ENCODE data around the gene SEMG1. TPM values are rescaled to one million over a fixed set of nuclear protein-coding genes. Genes with fewer than 3 reads are reported as not detected.

SEMG1 gene, protein sequence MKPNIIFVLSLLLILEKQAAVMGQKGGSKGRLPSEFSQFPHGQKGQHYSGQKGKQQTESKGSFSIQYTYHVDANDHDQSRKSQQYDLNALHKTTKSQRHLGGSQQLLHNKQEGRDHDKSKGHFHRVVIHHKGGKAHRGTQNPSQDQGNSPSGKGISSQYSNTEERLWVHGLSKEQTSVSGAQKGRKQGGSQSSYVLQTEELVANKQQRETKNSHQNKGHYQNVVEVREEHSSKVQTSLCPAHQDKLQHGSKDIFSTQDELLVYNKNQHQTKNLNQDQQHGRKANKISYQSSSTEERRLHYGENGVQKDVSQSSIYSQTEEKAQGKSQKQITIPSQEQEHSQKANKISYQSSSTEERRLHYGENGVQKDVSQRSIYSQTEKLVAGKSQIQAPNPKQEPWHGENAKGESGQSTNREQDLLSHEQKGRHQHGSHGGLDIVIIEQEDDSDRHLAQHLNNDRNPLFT
- not detected for polyA plus RNA-seq (ENCODE audit: insufficient read length in 4 of 4)

DNA sequence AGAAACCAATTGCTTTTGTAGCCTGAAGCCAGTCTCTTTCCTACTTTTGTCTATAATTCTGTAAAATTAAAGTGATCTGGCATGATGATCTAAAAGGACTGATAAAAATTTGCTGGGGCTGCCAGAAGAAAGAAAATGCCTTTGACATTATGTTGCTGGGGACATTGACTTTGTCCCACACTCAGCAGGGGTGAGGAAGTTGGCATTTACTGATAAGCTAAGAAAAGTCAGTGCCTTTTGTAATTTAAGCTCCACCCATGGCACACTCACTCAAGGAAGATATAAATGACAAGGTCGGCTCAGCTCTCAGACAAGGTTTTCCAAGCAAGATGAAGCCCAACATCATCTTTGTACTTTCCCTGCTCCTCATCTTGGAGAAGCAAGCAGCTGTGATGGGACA, at the start of gene SEMG1:
TSS of gene SEMG1 (plus strand) at position 309 of the 400 bp plus-strand sequence. CDS start at position 330, 21 bp downstream.
- DNase-seq (ENCODE audit: low read depth in 4 of 4, low spot score in 3 of 4) = no peak

DNA sequence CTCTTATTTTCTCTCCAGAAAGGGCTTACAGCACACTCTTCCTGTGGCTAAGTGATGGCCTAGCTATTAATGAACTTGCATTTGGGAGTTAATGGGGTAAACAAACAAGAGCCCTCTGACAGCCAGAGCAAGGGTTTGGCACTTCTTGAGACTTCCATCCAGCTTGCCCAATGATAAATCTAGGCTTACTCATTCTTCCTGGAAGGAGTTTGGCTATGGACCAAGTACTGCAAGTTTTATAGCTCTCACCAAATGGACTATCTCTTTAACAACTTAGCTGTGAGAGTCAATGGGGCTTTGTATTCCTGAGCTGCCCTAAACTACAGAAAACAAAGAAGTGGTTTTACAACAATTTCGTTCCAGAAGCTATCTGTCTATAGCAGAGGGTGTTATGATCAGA, 48.9 kb upstream of the SEMG1 start:
- DNase-seq (ENCODE audit: low read depth in 4 of 4, low spot score in 3 of 4) = no peak

DNA sequence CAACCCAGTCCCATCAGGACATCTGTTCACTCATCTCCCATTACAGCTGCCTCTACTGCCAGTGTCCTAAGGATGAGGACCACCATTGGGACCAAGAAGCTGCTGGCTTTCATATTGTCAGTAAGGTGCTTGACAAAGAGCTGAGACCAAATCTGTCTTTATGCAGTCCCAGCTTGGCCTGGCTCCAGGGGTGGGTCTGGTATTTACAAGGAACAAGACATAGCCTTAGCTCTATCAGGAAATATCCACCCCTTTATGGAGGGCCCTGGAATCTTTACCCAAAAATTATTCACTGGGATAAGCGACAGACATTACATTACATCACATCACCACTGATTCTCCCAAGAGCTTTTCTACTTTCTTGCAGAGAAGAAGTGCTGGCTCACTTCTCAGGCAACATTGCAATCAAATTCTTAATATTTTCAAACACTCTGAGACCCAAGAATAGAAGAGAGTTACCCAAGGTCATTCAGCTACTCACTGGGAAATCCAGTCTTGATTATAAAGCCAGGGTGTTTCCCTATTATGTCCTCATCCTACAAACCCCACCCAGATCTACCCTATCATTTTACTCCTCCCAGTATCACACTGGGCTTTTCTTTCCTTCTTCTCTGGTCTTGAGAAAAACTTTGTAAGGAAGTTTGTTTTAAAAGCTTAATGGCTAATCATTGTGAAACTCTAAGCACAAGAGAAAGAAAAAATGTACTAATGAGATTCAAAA, 43.6 kb upstream of the SEMG1 start:
- DNase-seq (ENCODE audit: low read depth in 4 of 4, low spot score in 3 of 4) = no peak

DNA sequence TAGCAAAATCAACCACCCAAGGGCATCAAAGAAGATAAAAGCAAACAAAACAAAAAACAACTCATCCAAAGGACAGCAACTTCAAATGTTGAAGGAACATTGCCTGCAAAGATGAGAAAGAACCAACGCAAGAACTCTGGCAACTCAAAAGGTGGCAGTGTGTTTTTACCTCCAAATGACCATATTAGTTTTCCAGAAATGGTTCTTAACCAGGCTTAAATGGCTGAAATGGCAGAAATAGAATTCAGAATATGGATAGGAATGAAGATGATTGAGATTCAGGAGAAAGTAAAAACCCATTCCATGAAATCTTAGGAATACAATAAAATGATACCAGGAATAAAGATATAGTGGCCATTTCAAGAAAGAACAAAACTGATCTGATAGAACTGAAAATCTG, 41.9 kb upstream of the SEMG1 start:
- DNase-seq (ENCODE audit: low read depth in 4 of 4, low spot score in 3 of 4) = no peak

DNA sequence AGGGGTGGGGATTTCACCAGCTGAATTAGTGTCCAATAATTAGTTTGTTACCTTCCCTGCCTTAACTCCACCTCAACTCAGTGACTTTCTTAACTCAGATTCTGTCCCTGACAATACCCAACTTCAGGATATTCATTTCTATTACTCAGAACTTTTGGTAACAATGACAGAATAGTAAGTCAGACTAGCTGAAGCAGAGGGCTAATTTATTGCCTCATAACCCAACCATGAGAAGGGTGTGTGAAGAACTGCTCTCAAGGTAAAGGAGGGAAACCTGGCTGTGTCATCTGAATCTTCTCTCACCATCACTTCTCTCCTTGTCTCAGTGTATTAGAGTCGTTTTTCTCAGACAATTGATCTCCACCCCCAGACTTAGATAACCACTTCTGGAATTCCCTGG, 33.3 kb upstream of the SEMG1 start:
- DNase-seq (ENCODE audit: low read depth in 4 of 4, low spot score in 3 of 4) = no peak

DNA sequence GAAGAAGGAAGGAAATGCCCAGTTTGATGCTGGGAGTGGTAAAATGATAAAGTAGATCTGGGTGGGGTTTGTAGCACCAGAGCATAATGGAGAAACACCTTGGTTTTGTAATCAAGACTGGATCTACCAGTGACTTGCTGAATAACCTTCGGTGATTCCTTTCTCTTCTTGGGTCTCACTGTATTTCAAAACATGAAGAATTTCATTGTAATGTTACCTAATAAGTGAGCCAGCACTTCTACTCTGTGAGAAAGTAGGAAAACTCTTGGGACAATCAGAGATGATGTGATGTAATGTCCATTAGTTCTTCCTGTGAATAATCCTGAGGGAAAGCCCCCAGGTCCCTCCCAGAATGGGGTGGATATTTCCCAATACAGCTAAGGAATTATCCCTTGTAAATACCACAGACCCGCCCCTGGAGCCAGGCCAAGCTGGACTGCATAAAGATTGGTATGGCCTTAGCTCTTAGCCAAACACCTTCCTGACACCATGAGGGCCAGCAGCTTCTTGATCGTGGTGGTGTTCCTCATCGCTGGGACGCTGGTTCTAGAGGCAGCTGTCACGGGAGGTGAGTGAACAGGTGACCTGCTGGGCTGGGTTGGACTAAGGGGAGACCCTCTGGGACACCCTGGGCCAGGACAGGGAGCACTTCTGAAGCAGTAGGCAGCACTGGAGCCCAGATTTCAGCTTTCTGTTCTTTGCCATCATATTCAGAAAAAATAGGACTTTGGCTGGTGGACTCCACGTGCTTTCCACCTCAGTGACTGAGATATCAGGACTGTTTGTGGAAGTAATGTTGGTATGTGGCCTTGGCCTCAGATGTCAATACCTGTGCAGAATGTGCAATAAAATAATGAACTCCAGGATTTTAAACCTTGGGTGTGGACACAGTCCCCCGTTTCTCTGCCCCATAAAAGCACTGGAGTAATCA, 32.1 kb upstream of the SEMG1 start, which contains the start of gene PI3:
TSS of gene PI3 (plus strand) at position 469 of the 931 bp plus-strand sequence. CDS start at position 490, 21 bp downstream.
- no peak for DNase-seq (ENCODE audit: low read depth in 4 of 4, low spot score in 3 of 4)

DNA sequence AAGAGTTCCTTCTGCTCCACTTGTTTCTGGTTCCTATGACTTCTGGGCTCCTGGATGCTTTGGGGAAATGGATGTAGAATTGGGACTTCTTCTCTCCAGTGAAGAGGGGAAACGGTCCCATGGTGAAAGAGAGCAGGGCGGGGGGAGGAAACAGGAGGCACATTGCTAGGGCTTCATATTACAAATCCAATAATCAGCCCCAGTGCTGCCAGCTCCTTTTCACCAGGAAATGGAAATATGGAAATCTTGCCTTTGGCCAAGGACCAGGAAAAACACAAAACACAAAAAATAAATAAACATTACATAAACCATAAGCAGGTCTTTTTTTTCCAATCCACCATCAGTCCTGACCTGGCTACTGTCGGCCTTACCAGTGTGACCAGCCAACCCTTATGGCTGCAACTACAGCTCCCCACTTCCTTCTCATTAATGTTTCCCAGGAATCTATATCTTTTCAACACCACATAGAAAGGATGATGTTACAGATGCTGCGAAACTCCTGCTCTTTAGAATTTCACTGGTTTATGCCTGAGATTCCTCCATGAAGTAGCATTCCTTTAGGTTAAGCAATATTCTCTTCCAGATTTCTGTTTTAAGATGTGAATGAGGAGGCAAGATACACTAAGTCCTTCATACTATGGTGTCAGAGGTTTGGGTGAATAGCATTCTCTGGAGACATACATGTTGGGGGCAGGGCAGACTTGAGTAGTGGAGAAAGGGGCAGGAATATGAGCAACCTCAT, 30.1 kb upstream of the SEMG1 start:
- DNase-seq (ENCODE audit: low read depth in 4 of 4, low spot score in 3 of 4) = no peak

DNA sequence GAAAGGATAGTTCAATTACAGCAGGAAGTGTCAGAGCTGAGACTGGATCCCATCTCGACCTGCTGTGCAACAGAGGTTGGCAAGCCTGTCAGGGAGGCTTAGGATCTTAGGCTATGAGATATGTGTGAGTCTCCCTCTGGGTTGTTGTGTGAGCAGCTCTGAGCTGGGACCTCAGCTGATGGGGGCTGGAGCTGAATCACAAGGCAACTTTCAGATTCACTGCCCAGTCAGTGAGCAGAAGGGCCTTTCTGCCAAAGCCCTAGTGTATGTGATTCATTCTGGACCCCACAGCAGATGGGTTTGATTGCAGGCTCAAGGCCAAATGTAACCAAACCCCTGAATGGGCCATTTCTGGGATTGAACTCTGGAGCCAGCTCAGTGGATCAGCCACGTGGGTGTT, 27.7 kb upstream of the SEMG1 start:
- DNase-seq (ENCODE audit: low read depth in 4 of 4, low spot score in 3 of 4) = no peak

DNA sequence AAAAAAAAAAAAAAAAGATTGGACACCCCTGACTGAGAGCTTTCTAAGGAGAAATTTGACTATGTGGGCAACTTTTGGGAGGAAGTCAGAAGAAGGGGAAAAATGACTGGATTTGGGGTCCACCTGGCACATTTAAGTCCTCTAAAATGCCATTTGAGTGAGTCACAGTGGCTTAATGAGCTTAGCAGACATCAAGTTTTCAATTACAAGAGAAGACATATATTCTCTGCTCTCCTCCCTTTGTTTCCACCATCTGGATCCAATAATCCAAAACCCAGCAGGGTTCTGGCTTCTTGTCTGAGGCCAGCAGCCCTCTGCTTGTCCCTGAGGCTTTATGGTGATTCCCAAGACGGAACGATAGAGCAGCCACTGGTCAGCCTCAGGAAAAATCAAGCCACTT, 25.2 kb upstream of the SEMG1 start:
- no peak for DNase-seq (ENCODE audit: low read depth in 4 of 4, low spot score in 3 of 4)

DNA sequence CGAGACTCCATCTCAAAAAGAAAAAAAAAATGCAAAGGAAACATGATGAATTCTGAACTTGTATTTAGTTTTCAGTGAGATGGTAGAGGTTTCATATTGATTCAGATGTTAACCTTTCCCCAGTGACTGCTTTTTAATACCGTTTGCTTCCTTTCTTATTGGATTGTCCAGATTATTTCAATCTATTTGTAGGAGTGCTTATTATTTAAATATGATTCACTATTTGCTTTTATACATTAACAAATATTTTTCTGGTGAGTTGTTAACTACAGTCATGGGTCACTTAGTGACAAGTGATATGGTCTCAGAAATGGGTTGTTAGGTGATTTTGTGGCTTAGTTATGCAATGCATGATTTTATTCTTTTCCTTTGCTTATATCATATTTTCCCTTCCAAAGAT, 23.7 kb upstream of the SEMG1 start:
- DNase-seq (ENCODE audit: low read depth in 4 of 4, low spot score in 3 of 4) = no peak

DNA sequence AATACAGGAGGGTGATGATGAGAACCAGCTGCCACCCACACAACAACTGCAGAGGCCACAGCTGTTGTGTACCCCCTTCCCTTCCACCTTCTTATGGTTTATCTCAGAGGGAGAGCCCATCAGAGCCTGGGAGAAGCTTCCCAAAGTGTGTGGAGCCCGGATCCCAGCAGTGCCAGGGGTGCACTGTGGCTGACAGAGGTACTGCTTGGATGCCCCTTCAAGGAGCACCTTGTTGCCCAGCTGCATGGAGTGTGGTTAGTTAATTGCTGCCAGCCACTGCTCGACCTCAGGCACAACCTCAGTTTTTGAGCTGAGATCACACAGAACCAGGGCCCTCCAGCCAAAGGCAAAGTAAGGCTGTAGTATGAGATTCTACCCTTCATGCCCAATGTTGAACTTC, 19.1 kb upstream of the SEMG1 start:
- no peak for DNase-seq (ENCODE audit: low read depth in 4 of 4, low spot score in 3 of 4)

DNA sequence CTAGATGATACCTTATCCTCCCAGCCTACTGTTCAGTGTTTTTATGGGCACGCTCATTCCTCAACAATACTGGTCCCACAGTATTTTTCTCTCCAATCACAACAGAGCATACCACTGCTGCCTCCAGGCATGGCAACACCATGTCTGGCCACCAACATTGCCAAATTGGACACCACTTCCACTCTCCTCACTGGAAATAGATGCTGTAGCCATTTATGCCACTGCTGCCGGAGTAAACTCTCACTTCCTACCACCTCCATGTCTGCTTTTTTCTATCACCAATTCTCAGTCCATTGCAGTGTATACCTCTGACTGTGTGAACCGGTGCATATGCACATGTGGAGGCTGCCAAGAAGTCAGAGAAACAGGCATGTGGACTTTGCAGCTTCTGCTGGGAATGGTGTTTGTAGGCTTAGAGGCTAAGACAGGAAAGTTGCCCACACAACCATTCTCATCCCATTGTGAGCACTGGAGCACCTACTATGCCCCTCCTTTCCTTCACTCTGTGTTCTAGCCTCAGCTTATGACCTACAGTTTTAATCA, 17.7 kb upstream of the SEMG1 start:
- DNase-seq (ENCODE audit: low read depth in 4 of 4, low spot score in 3 of 4) = no peak

DNA sequence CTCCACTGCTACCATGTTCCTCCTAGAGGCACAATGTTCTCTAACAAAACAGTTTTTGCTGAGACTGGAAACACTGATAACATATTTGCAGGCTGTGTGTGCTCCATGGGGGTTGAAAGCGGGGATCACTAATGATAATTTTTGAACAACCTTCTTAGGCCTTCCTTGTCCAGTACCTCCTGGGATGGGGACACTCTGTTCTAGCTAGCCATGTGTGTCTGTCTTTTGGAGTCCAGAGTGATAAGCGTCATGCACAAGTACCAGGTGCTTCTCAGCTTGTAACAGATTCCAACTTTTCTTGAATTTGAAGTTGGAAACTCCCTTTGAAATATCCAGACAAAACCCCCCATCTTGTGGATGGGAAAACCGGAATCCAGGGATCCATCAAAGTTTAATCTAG, 17.0 kb upstream of the SEMG1 start:
- DNase-seq (ENCODE audit: low read depth in 4 of 4, low spot score in 3 of 4) = no peak

DNA sequence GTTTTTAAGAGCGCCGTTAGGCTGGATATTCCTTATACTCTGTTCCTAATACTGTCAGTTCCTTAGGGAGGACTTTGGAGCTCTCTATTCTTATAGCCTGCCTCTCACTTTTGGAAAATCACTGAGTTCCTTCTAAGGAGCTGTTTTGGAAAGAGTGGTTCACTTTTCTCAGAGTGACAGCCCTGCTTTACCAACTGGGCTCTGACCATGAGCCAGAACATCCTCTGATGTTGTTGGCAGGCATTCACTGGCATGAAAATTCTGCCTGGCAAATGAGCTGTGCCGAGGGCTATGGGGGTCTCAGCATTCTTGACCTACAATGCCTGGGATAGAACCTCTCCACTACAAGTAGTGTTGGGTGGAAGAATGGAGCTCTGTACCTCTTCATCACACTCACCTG, 14.9 kb upstream of the SEMG1 start:
- no peak for DNase-seq (ENCODE audit: low read depth in 4 of 4, low spot score in 3 of 4)

DNA sequence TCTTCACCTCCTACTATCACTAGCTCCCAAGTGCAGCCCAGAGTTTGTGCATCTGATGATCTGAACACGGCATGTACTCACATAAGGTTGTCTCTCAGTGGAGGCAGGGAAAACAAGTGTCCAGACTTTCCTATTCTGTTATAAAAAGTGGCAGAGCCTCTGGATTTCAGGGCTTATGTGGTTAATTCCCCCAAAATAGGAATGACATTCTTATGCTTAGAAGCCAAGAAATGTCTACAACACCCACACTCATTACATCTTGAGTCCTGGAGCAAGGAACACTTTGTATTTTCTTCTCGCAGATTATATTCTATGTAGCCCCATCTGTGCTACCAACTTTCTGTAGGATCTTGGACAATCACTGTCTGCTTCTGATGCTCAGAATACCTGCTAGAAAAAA, 13.5 kb upstream of the SEMG1 start:
- DNase-seq (ENCODE audit: low read depth in 4 of 4, low spot score in 3 of 4) = no peak

DNA sequence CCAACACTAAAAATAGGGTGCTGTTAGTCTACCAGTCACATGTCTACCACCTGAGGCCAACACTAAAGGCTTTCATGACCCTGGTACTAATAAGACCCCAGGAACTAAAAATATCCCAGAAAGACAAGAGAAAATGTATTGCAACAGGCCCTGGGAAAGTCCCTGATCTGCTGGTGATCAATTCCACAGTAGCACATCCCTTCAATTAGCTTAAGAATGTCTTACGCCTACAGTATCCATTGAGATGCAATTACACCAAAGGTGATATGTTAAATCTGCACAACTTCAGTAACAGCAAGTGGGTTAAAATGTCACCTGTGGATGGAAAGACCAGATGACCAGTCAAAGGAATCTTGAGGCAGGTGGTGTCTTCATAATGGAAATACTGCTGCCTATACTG, 3.1 kb downstream of the SEMG1 start:
- DNase-seq (ENCODE audit: low read depth in 4 of 4, low spot score in 3 of 4) = no peak

DNA sequence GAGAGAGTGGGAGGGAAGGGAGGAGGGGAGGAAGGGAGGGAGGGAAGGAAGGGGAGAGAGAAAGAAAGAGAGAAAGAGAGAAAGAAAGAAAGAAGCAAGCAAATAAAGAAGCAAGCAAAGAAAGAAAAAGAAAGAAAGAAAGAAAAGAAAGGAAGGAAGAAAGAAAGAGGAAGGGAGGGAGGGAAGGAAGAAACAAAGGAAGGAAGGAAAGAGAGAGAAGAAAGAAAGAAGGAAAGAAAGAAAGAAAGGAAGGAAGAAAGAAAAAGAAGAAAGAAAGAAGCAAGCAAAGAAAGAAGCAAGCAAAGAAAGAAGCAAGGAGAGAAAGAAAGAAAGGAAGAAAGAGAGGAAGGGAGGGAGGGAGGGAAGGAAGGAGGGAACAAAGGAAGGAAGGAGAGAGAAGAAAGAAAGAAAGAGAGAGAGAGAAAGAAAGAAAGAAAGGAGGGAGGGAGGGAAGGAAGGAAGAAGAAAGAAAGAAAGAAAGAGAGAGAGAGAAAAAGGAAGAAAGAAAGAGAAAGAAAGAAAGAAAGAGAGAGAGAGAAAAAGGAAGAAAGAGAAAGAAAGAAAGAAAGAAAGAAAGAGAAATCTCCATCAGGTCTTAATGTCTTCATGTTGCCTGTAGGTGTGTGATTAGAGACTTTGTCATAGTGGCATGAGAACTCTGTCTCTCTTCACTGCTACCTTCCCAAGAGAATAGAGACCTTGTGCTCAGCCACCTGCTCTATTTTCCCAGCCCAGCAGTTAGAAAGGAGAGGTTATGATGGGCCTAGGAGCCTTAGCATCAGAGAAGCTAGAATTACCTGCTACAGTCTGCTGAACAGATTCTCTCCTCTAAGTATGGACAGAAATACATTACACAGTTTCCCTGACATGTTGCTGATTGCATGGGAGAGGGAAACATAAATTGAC, 5.0 kb downstream of the SEMG1 start:
- no peak for DNase-seq (ENCODE audit: low read depth in 4 of 4, low spot score in 3 of 4)

DNA sequence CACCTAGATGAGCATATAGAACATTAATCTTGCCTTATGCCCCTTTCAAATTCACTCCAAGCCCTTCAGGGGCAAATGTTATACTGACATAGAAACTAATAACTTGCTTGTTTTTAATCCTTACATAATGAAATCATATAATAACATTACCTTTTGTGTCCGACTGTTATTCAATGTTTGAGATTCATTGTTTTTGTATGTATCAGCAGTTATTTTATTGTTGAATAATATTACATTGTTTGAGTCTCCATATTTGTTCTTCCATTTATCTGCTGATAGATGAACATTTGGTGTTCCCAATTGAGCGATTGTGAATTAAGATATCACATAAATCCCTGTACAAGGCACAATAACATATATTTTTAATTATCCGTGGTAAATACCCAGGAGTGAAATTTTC, 6.0 kb downstream of the SEMG1 start:
- no peak for DNase-seq (ENCODE audit: low read depth in 4 of 4, low spot score in 3 of 4)

DNA sequence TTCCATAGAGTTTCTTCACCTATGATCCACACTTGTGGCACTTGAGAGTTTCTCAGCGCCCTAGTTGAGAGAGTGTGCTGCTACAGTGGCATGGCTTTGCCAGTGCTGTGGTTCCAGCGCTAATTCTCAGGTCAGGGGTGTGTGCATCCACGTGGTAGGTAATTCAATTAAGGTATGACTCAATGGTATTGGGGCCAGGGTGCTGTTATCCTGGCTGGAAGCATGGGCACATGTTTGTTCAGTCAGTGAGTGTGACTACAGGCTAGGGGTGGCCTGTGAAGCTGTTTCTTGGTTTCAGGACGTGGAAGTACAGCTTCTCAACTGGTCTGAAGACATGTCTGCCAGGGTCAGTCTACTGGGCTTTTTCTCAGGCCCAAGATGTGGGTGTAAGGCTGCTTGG, 11.3 kb downstream of the SEMG1 start:
- DNase-seq (ENCODE audit: low read depth in 4 of 4, low spot score in 3 of 4) = no peak
